Stomach (tissue), 4 donors: ENCODE results near the gene DGCR2.

ENCODE experiments used
- CTCF ChIP-seq, 7 experiments: fragments of 450-650 bp in 4 of 7; fragments of 200-600 bp in 3 of 7; sonication (generic) in 3 of 7; IDR thresholded peaks; one replicate each; pipeline ENCODE4 v1.5.1; 2016 to 2019; ENCODE audit warnings: antibody characterized with exemption in 7 of 7, control low read depth in 2 of 7, mild to moderate bottlenecking in 1 of 7
- EP300 ChIP-seq: sonication (generic); formaldehyde crosslinking; IDR thresholded peaks from one replicate; pipeline ENCODE4 v1.6.1; 2017; ENCODE audit warnings: antibody characterized with exemption
- POLR2A ChIP-seq, 4 donors: fragments of 450-650 bp; IDR thresholded peaks; one replicate each; pipeline ENCODE4 v1.6.1; 2016; ENCODE audit warnings: antibody characterized with exemption in 4 of 4, control low read depth in 2 of 4, mild to moderate bottlenecking in 1 of 4, moderate library complexity in 1 of 4
- POLR2AphosphoS5 ChIP-seq, 3 donors: sonication (generic); formaldehyde crosslinking; IDR thresholded peaks; one replicate each; pipeline ENCODE4 v1.6.1; 2016; ENCODE audit warnings: antibody characterized with exemption in 3 of 3

- TF ChIP-seq POLR2AphosphoS5 (IDR thresholded peaks at IDR 0.05) (no peak), CTCF (IDR thresholded peaks at IDR 0.05) (no peak), POLR2A (IDR thresholded peaks at IDR 0.05) (no peak), EP300 (no peak)
Observed at GRCh38 chr22:19148417-19149046, 26.3 kb upstream of the DGCR2 start.
